Measurements from ENCODE around the gene MEA1.
"Not testable (repeated sequence)": the region's sequence is repeated elsewhere in the genome, so short reads cannot be mapped to it uniquely, and the experiment has no call there.

MEA1 gene

DNA sequence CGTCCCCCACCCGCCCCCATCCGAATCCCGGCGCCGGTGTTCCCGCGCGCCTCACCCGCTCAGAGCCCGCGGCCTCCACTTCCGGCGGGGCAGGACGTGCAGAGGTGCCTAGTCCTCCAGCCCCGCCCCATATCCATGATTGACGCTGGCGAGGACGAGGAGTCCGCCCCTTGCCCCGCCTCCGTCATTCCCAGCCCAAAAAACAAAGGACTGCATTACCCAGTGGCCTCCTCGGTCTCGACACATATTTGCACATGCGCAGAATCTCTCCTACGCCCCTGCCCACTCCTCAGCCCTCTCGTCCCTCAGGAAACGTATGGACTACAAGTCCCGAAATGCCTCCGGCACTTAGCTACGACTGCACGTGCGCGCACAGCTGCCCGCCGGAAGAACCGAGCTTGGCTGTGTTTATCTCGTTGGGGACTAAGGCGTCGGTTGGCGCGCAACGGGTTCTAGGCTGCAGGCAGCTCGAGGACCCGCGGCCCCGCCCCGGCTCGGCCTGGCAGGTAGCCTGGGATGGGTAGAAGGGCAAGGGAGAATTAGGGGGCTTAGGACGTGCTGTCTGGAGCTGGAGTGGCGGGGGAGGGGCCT lies at the start of gene MEA1, which contains the start of gene KLHDC3:
Gene MEA1 (minus strand): TSS at position 104 of the 591 bp plus-strand sequence. CDS start 133 bp downstream, outside the sequence.
Gene KLHDC3 (plus strand): TSS at position 407 of the 591 bp plus-strand sequence. CDS start 2,944 bp downstream, outside the sequence.
- peak; percentile 100 for DNase-seq (ENCODE audit: low spot score)

DNA sequence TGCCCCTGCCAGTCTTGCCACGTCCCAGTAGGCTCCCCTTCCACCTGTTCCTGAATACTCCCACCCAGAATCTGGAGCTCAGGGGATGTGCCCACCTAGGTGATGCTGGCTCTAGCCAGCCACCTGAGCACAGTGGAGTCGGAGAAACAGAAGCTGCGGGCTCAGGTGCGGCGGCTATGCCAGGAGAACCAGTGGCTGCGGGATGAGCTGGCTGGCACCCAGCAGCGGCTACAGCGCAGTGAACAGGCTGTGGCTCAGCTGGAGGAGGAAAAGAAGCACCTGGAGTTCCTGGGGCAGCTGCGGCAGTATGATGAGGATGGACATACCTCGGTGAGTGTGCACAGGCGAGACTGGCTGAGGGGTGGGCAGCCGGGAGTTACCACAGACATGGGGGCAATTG lies 49.1 kb upstream of the MEA1 start:
- DNase-seq (ENCODE audit: low spot score): no peak

DNA sequence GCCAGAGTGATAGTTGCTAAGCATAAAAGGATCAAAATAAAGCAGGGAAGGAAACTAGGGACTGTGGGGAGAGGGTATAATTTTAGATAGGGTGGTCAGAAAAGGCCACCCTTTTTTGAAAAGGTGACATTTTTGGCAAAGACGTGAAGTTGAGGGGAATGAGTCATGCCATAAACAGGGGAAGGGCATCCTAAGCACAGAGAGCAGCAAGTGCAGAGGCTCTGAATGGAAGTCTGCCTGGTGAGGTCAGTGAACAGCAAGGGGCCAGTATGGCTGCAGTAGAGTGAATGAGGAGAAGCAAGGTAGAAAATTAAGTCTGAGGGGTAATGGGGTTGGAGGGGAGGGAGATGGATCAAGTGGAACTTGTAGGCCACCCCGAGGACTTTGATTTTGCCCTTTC lies 48.1 kb upstream of the MEA1 start:
- DNase-seq (ENCODE audit: low spot score): no peak

DNA sequence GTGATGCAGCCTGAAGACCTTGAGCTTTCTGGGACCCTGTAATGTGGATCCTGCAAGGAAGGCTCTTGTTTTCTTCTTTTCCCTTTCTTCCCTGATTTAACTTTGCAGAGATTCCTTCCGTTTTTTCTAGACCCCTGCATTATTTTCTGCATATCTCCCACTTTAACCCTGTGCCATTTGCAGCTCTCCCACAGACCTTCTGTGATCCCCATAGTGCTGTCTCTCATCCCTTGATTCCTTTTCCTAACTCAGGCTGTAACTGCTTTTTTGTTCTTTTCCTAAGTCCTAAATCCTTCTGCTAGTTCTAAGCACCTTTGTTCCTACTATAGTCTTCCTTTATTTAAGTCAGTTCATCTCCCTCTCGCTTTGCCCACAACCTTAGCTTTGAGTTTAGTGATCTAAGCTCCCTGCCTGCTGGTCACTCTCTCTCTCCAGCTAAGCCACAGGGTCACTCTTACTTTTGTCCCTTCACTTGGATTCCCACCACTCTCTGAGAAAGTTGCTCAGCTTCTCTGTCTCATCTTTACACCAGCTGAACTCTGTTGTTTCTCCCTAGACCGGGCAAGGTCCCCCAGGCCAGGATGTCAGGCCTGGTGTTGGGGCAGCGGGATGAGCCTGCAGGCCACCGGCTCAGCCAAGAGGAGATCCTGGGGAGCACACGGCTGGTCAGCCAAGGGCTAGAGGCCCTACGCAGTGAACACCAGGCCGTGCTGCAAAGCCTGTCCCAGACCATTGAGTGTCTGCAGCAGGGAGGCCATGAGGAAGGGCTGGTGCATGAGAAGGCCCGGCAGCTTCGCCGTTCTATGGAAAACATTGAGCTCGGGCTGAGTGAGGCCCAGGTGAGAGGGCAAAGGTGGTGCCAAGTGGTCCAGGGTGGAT lies 47.2 kb upstream of the MEA1 start:
- no peak for DNase-seq (ENCODE audit: low spot score)

DNA sequence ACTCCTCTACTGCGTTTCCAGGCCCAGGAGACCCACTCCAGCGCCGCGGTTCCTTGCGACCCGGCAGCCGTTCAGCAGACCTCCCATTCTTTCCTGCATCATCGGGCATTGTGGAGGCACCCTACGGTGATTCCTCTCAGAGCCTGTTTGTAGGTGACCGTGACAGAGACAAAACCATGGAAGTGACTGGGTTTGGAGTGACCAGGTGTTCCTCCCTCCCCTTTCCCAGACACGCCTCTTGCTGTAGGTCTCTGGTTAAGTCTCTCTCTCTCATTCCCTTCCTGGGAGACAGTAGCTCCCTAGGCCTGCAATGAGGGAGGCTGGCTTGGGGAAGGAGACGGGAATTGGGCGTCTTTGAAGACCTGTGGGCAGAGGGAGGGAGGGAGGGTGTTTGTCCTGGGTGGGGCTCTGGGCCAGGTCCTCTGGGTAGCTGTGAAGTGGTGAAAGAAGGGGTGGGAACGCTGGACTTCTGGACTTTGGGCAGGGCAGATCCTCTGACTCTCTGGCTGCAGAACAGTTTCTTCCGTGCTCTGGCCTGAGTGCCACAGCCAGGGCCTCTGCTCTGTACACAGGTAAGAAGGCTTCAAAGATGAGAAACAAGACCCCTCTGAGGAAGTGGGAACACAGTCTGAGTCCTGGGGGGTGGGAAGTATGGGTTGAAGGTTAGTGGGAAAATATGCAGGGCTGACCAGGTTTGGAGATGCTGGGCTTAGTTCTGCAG lies 46.4 kb upstream of the MEA1 start:
- peak; percentile 50 for DNase-seq (ENCODE audit: low spot score)

DNA sequence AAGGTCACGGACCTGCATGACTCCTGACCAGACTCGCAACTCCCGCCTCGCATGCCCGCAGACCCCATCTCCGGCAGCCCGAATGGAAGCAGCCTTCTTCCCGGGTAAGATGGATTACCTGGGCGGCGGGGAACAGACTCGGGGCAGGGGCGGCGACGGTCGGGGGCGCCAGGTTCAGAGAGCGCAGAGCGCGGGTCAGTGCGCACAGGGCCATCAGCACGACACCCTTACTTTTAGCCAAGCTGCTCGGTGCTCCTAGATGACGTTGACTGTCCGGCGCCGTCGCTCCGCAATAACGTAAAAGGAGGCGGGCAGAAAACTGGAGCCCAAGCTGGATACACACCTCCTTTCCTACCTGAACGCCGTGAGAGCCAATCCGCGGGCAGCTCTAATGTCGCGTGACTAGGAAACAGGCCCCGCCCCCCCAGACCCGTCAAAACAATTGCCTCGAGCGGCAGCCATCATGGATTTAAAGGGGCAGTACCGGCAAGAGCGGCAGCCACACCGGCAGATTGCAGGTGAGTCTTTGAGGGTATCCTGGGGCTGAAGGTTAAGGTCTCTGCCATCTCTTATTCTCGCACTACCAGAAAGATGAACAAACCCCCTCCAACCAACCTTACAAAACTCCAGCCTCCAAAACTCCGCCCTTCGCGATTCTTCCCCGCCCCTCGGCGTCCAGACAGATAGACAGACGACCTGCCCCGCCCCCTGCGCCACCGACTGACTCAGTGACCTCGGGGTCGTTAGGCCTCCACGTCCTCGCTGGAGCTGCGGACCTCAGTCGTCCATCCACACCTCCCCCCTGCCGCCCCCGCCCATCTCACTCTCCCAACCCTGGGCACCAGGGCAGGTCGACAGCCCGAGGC lies 45.7 kb upstream of the MEA1 start, which contains the start of the genes KLC4 and MRPL2:
Gene KLC4 (plus strand): TSS at position 464 of the 866 bp plus-strand sequence. CDS start 1,705 bp downstream, outside the sequence.
Gene MRPL2 (minus strand): TSS at position 267 of the 866 bp plus-strand sequence. CDS start 53 bp downstream, at position 214.
- peak; percentile 100 for DNase-seq (ENCODE audit: low spot score)

DNA sequence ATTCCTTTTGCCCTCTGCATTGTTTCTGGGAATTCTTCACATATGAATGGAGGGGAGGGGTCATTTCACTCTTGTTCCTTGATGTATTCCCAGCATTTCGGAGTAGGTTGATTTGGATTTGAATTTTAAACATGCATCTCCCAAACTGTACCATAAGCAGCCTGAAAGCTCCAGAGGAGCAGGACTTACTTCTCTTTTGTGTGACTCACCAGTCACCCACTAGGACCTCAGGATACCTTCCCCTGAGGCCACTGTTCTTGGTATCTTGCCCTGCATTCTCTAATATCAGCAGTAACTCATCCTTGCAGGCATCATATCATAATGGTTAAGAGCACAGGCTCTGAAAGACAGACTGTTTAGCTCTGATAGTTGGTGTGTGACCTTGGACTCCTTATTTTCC lies 44.8 kb upstream of the MEA1 start:
- DNase-seq (ENCODE audit: low spot score): no peak

DNA sequence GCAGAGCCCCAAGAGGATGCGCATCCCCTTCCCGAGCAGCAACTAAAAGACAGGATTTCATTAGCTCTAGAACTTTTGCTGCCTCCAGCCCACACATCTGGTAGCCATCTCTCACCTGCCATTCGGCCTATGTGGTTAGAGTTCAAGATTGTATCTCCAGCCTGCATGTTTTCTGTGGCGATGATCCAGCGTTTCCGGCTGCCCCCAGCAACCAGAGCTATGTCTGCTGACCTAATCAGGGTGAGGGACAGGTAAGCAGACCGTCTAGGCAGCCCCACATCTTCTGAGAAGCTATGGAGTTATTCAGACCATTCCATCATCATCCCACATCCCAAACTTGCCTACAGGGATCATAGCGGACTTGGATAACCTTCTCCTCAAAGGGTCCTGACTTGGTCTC lies 42.2 kb upstream of the MEA1 start:
- DNase-seq (ENCODE audit: low spot score): no peak

DNA sequence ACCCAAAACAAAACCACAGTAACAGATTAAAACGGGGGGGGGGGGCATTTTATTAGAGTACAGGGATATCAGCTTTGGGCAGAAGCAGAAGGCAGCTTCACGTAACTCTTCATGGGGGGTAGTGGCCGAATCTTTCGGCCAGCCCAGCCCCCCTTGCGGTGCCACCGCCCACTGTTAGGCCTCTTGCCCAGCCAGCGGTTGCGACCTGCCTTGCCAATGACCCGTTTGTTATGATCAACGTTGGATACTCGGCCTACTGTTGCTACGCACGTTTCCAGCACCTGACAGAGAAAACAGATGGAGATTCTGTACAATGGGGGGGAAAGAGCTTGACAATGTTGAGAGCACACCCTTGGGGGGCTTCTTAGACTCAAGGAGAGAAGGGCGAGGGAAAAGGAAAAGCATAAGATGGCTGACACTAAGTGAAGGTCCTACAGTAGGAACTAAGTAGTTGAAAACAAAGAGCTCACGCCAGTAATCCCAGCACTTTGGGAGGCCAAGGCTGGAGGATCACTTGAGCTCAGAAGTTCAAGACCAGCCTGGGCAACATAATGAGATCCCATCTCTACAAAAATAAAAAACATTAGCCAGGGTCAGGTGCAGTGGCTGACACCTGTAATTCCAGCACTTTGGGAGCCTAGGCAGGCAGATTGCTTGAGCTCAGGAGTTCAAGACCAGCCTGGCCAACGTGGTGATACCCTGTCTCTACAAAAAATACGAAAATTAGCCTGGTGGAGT lies 40.6 kb upstream of the MEA1 start:
- no peak for DNase-seq (ENCODE audit: low spot score)

DNA sequence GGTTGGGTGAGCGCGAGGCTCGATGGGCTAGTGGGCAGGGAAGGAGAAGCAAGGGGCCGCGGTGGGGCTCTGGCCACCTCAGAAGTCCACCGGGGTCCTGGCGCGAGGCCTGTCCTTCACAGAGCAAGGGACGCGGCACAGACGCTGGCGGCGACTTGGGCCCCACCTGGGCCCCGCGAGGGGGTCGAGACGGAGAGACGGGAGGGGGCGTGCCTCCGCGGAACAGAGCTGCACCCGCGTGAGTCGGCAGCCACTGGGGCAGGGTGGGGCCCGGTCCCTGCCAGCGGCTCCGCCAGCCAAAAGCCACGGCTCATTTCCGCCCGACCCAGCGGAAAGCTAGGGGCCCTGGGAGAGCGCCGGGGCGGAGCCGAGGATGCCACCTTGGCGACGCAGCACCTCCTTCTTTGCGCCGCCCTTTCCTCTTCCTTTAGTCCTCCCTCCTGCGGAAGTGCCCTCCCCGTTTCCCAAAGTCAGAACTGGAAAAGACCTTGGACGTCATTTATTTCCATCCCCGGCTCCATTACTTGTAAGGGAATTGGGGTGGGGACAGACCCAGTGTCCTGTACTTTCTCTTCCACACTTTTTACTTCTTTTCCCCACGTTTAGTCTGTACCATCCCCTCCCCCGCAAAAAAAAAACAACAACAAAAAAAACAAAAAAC lies 39.9 kb upstream of the MEA1 start, which contains the start of gene CUL7:
Gene CUL7 (minus strand): TSS at position 307 of the 661 bp plus-strand sequence. CDS start 1,063 bp downstream, outside the sequence.
- peak; percentile 97 for DNase-seq (ENCODE audit: low spot score)

DNA sequence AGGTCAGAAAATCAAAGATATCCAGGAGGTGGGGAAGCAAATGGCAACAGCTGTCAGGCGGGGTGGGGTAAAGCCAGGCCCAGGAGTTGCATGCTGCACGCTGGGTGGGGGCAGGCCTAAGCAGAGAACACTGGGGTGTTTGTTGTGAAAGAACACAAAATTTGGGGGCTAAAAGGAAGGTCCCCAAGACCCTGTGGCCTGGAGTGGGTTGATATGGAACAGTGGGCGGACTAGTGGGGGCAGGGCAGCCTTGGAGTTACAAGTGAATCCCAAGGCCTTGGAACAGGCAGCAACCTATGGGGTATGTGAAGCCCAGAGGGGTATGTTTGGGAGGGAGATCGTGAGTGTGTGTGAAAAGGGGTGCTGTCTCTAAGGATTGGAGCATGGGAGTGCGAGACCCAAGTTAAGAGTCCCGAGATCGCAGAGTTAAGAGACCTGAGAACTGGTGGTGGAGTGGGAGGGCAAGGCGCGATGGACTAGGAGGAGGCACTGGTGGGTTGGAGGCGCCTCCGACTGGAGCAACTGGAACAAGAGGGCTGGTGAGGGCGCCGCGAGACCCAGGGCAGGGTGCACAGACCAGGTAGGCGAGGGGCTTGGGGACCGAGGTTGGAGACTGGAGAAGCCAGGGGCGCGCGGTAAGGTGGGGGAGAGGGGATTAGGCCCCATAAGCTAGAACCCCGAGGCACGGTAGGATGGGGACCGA lies 39.2 kb upstream of the MEA1 start:
- DNase-seq (ENCODE audit: low spot score): no peak

DNA sequence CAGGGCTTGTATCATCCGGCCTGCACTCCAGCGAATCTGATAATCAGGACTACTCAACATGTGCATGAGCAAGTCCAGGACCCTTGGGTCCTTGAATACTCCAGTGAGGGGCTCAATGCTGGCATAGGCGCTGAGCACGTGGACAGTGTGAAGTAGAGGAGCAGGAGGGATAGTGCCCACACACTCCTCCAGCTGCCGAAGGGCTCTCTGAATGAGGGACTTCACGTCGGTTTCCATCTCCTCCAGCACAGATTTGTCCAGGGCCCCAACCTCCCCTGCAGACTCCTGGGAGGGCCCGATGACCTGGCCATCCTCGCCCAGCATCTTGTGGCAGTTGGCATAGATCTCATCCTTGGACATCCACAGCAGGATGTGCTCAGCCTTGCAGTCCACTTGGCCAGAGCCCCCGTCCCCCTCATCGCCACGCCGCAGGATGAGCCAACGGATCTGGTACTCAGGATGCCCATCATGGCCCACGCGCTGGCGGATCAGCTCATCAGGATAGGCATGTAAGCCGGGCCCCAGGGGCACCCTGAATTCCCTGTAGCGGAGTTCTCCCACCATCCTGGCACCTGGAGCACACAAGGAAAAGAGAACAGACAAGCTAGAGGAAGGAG lies 38.6 kb upstream of the MEA1 start:
- no peak for DNase-seq (ENCODE audit: low spot score)

DNA sequence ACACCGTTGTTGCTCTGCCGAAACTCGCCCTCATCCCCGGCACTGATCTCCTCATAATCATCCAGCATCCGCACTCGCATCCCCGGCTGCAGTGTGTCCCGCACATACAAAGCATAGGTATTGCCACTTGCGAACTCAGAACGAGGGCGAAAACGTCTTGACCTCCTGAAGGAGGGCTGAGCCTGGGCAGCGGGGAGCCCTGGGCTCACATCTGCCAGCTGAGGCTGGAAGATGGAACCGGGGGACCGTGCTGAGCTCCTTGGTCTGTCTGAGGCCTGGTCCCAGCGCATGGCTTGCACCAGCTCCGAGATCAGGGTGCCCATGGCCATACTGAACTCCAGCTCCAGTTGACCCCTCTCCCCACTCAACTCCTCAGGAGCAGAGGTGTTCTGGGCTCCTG lies 37.2 kb upstream of the MEA1 start:
- no peak for DNase-seq (ENCODE audit: low spot score)

DNA sequence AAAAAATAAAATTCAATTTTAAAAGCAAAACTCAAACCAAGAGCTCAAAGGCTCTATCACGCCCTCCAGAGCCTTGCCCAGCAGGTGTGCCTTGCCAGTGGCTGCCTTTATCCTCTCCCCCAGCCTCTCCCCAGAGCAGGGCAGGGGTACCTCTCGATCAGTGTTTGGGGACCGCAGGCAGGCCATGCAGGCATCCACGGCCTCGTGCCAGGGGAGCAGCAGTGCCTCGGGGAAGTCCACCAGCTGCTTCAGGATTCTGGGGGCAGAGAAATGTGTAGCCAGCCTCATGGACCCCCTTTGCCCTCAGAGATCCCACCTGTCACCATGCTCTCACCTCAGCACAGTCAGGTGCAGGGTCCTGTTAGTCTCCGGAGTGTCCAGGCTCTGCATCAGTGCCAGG lies 34.3 kb upstream of the MEA1 start:
- no peak for DNase-seq (ENCODE audit: low spot score)

DNA sequence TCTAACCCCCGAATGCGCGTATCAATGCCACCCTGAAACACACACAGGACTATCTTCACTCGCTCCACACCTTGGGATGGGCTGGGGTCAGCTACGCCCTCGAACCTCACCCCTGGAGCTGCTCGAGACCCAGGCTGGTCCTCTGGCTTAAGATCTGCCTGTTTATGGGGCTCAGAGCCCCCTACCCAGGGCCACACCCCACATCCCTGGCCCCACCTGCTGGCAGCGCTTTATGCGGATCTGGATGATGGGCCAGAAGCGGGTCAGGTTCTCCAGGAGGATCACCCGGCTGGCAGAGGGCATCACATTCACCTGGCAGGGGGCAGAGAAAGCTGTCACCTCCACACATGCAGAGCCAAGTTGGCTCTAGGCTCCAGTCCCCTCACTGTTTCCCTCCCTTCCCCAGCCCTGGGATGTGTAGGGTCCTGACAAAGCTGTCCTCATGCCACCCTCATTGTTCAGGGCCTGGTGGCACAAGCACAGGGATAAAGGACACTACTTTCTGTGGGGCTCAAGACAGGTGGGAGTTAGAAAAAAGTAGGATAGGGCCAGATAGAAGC lies 31.7 kb upstream of the MEA1 start:
- peak; percentile 53 for DNase-seq (ENCODE audit: low spot score)

DNA sequence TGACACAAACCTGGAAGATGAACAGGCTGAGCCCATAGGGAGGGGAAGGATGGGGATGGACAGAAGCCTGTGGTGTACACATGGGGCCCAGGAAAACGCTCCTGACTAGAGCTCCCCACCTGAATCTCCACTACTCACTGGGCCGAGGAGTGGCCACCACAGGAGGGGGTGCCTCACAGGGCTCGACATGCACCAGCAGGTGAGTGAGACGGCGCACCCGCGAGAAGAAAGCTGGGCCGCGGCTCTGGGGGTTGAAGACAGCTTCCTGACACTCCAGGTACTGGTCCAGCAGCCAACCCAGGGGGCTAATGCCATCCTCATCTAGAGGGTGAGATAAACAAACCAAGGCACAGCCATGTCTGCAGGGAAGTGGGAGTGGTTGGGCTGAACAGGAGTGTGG lies 29.6 kb upstream of the MEA1 start:
- DNase-seq (ENCODE audit: low spot score): no peak

DNA sequence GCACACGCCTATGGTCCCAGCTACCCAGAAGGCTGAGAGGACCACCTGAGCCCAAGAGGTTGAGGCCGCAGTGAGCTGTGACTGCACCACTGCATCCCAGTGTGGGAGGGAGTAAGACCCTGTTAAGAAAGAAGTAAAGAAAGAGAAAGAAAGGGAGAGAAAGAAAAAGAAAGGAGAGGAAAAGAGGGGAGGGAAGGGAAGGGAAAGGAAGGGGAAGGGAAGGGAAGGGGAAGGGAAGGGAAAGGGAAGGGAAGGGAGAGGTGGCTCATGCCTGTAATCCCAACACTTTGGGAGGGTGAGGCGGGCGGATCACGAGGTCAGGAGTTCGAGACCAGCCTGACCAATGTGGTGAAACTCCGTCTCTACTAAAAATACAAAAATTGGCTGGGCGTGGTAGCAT lies 27.7 kb upstream of the MEA1 start:
- DNase-seq (ENCODE audit: low spot score): not testable (repeated sequence)

DNA sequence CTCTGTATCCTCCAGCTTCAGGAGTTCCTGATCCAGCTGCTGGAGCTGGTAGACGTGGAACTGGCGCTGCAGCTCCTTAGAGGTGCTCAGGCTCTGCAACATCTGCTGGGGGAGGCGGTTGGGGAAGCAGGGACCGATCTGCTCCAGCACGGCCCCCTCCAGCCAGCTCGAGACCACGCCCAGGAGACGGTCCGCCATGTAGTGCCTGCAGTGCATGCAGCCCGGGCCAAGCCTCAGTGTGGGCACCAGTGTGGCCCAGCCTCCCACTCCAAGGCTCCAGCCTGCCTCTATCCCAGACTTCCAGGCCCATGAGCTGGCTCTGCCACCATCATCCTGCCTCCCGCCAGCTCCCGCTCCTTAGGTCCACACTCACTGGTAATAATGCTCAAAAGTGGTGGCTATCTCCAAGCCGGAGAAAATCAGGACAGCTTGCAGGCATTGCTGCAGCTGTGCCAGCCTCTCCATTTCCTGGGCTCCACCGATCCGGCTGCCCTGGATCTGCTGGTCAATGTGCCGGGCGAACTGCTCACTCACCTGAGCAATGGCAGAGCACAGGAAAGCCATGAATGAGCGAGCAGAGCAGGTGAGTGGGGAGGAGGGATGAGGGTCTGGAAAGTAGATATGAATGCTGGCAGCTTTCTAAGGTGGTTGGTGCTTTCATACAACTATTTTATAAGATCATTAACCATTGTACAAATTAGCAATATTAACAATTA lies 27.0 kb upstream of the MEA1 start:
- peak; percentile 62 for DNase-seq (ENCODE audit: low spot score)

All from cerebellar cortex (tissue), 1 donor.